Neural cell (in vitro differentiated cells): ENCODE data around the gene RAD51B. TPM values are rescaled to one million over a fixed set of nuclear protein-coding genes. Genes with fewer than 3 reads are reported as not detected.

Experiments
- H2AFZ ChIP-seq: fragments of 200-600, 300-800 bp; sonication (generic), shearing (Covaris generic); 2 replicates; pipeline ENCODE4 v1.6.0; 2014; ENCODE audit warnings: low read depth, mild to moderate bottlenecking, antibody characterized with exemption, low read length, moderate library complexity
- H3F3A ChIP-seq: fragments of 200-600 bp; shearing (Covaris generic); 2 replicates; pipeline ENCODE4 v1.6.1; 2016; ENCODE audit warnings: mild to moderate bottlenecking, moderate library complexity, mixed read lengths, antibody characterized with exemption, low read length; ENCODE audit not compliant: insufficient read depth, poor library complexity, severe bottlenecking
- H3K27ac ChIP-seq: fragments of 200-600, 300-800 bp; sonication (generic), shearing (Covaris generic); 2 replicates; pipeline ENCODE4 v1.5.1; 2014; ENCODE audit warnings: mild to moderate bottlenecking, low read length, moderate library complexity
- H3K27me3 ChIP-seq: fragments of 300-800, 200-600 bp; sonication (generic), shearing (Covaris generic); 2 replicates; pipeline ENCODE4 v1.6.0; 2014; ENCODE audit warnings: mild to moderate bottlenecking, low read depth, low read length, moderate library complexity; ENCODE audit not compliant: insufficient read depth
- H3K36me3 ChIP-seq: fragments of 300-800, 200-600 bp; sonication (generic), shearing (Covaris generic); 2 replicates; pipeline ENCODE4 v1.5.1; 2014; ENCODE audit warnings: mild to moderate bottlenecking, antibody characterized with exemption, low read length, moderate library complexity; ENCODE audit not compliant: insufficient read depth
- H3K4me2 ChIP-seq: fragments of 300-800, 200-600 bp; sonication (generic), shearing (Covaris generic); 2 replicates; pipeline ENCODE4 v1.6.0; 2014; ENCODE audit warnings: mild to moderate bottlenecking, low read length
- H3K4me3 ChIP-seq: fragments of 300-800, 200-600 bp; sonication (generic), shearing (Covaris generic); 2 replicates; pipeline ENCODE4 v1.5.1; 2014; ENCODE audit warnings: mild to moderate bottlenecking, low read length, moderate library complexity
- H3K79me2 ChIP-seq: fragments of 200-600 bp; shearing (Covaris generic); replicated peaks from 2 replicates; pipeline ENCODE4 v1.6.0; 2014; ENCODE audit warnings: mild to moderate bottlenecking, low read length, moderate library complexity; ENCODE audit not compliant: insufficient read depth
- H3K9ac ChIP-seq: fragments of 300-800, 200-600 bp; sonication (generic), shearing (Covaris generic); 2 replicates; pipeline ENCODE4 v1.6.1; 2016; ENCODE audit warnings: mild to moderate bottlenecking, low read length, mixed read lengths
- H3K9me2 ChIP-seq: fragments of 200-600 bp; shearing (Covaris generic); 2 replicates; pipeline ENCODE4 v1.6.1; 2016; ENCODE audit warnings: mild to moderate bottlenecking, low read length, mixed read lengths; ENCODE audit not compliant: insufficient read depth
- H3K9me3 ChIP-seq: fragments of 200-600, 300-800 bp; sonication (generic), shearing (Covaris generic); 2 replicates; pipeline ENCODE4 v1.6.1; 2016; ENCODE audit warnings: mild to moderate bottlenecking, mixed run types, low read length, moderate library complexity, mixed read lengths
- H4K20me1 ChIP-seq: fragments of 200-600 bp; shearing (Covaris generic); 2 replicates; pipeline ENCODE4 v1.6.1; 2016; ENCODE audit warnings: mild to moderate bottlenecking, mixed run types; ENCODE audit not compliant: insufficient read depth
- CTCF ChIP-seq: fragments of 450-650 bp; IDR thresholded peaks from 2 replicates; pipeline ENCODE4 v1.5.1; 2014; ENCODE audit warnings: antibody characterized with exemption, mild to moderate bottlenecking, moderate library complexity; ENCODE audit not compliant: poor library complexity, severe bottlenecking
- EZH2 ChIP-seq: fragments of 200-600, 300-800 bp; shearing (Covaris generic), sonication (generic); IDR thresholded peaks from 2 replicates; pipeline ENCODE4 v1.6.1; 2014; ENCODE audit warnings: antibody characterized with exemption, low read length, borderline replicate concordance, mild to moderate bottlenecking; ENCODE audit not compliant: insufficient read depth, poor library complexity, severe bottlenecking
- MXI1 ChIP-seq: fragments of 450-650 bp; conservative IDR thresholded peaks from 2 replicates; pipeline ENCODE4 v1.6.1; 2014; ENCODE audit warnings: antibody characterized with exemption, mild to moderate bottlenecking; ENCODE audit not compliant: poor library complexity, severe bottlenecking
- POLR2AphosphoS5 ChIP-seq: IDR thresholded peaks from 2 replicates; pipeline ENCODE4 v1.6.1; 2012
- RAD21 ChIP-seq: fragments of 450-650 bp; conservative IDR thresholded peaks from 2 replicates; pipeline ENCODE4 v1.6.1; 2014; ENCODE audit warnings: antibody characterized with exemption, mild to moderate bottlenecking, moderate library complexity
- REST ChIP-seq: IDR thresholded peaks from 2 replicates; pipeline ENCODE4 v1.6.1; 2012; ENCODE audit warnings: borderline replicate concordance
- SMC3 ChIP-seq: fragments of 450-650 bp; conservative IDR thresholded peaks from 2 replicates; pipeline ENCODE4 v1.6.1; 2014; ENCODE audit warnings: antibody characterized with exemption, mild to moderate bottlenecking, moderate library complexity; ENCODE audit not compliant: poor library complexity
- TAF1 ChIP-seq: IDR thresholded peaks from 2 replicates; pipeline ENCODE4 v1.6.1; 2012; ENCODE audit warnings: low read depth
- polyA plus RNA-seq: library from polyadenylated mRNA; depleted of rRNA; stranded (reverse); fragments of >200 nt; gene quantifications from 2 replicates; pipeline ENCODE4 v1.2.3, GENCODE V29; 2014

The RAD51B gene
- polyA plus RNA-seq, 1 donor from 2014 or later, result 3.1 TPM

DNA sequence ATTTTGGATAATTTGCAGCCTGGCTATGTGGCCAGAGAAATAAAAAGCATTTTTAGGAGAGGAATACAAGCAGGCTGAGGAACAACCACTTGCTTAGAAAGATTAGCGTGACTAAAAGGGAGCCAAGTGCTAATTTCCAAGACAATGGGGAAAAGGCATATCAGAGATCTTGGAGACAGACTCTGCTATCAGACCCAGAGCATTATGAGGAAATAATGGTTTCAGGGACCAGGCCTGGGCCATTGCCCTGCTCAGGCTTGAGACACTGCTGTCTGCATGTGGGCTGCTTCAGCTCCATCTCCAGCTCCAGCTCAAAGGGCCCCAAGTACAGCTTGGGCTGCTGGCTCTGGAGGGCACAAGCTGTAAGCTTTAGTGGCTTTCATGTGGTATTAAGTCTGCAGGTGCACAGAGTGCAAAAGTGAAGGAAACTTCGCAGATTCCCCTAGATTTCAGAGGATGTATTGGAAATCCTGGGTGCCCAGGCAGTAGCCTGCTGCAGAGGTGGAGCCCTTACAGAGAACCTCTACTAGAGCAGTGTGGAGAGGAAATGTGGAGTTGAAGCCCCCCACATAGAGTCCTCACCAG is 524.0 kb downstream of the RAD51B start:
- Histone ChIP-seq H3K4me3 (no peak overlapping the region), H3K27me3 (no peaks in the 10 kb centered on the region), H3K79me2 (no peaks in the 10 kb centered on the region), H3K9me2 (no peaks in the 10 kb centered on the region), H2AFZ (no peak overlapping the region), H4K20me1 (no peaks in the 10 kb centered on the region), H3K4me2 (no peak overlapping the region), H3K9ac (no peak overlapping the region), H3K27ac (no peak overlapping the region), H3F3A (no peaks in the 10 kb centered on the region), H3K9me3 (no peaks in the 10 kb centered on the region), H3K36me3 (no peaks in the 10 kb centered on the region)
- no peak for TF ChIP-seq CTCF
- TF ChIP-seq REST, result no peak
- TF ChIP-seq TAF1, result no peak
- TF ChIP-seq RAD21, result no peak

DNA sequence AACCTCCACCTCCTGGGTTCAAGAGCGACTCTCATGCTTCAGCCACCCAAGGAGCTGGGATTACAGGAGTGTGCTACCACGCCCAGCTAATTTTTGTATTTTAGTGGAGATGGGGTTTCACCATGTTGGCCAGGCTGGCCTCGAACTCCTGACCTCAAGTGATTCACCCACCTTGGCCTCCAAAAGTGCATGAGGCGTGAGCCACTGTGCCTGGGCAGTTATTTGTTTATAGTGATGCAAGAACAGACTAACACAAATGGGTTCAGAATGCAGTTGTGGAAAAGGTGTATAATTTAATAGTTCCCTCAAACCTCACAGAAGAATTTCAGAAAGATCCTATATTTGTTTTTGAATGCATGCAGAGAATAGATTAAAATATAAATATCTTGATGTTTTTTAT is 526.2 kb downstream of the RAD51B start:
- Histone ChIP-seq H3K4me2 (no peak overlapping the region), H3K9ac (no peak overlapping the region), H3F3A (no peaks in the 10 kb centered on the region), H3K79me2 (no peaks in the 10 kb centered on the region), H2AFZ (no peak overlapping the region), H3K9me2 (no peaks in the 10 kb centered on the region), H3K36me3 (no peaks in the 10 kb centered on the region), H3K9me3 (no peaks in the 10 kb centered on the region), H4K20me1 (no peaks in the 10 kb centered on the region), H3K27ac (no peak overlapping the region), H3K27me3 (no peaks in the 10 kb centered on the region), H3K4me3 (no peak overlapping the region)
- TF ChIP-seq MXI1 (no peak), SMC3 (no peak), EZH2 (no peak), TAF1 (no peak), RAD21 (no peak), REST (no peak), CTCF (no peak), POLR2AphosphoS5 (no peak)
